ENCODE data around the gene SPA17.

SPA17 gene

DNA sequence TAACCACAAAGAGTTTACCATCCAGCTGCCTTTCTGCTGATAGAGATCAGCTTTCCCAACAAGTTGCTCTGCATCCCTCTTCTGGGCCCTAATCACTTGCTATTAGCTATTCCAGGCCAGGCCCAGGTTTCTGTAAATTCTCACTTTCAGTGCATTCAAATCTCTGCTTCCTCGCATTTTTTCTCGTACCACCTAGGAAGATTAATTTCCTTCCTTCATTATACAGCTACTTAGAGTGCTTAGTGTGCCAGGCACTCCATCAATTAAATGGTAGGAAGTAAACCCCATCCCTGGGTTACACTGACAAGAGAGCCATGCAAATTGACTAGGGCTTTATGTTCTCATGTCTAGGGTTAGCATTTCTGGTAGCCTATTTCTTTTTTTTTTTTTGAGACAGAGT lies 9.8 kb upstream of the SPA17 start:
- FAIRE-seq = no peak

GRCh38 chr11:124667601-124668000 lies 6.1 kb upstream of the SPA17 start:
- FAIRE-seq = no peak

GRCh38 chr11:124669193-124669592 lies 4.5 kb upstream of the SPA17 start:
- FAIRE-seq = no peak

- no peak for FAIRE-seq
These were observed 3.0 kb upstream of the SPA17 start for GRCh38 chr11:124670732-124671131.

- FAIRE-seq = no peak
These were observed 1.0 kb upstream of the SPA17 start for GRCh38 chr11:124672536-124673215.

GRCh38 chr11:124674168-124674517 lies 439 bp downstream of the SPA17 start:
- FAIRE-seq = no peak

GRCh38 chr11:124674571-124674970 lies 867 bp downstream of the SPA17 start:
- FAIRE-seq = no peak

DNA sequence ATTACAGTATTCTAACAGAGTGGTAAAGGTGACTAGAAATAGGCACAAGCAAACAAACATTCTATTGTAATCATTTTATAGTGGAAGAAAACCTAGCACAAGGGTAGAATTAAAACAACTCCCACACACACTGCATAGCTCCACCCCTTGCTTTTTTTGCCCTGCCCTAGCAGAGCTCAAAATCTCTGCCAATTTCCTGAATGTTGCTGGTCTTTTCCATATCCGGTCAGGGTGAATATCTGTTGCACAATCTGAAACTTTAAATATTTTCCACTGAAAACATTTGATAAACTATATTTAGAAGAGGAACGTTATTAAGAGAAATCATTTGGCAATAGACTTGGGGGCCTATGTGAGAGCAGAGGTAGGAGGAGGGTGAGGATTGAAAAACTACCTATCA lies 2.7 kb downstream of the SPA17 start:
- no peak for FAIRE-seq

- FAIRE-seq = no peak
These were observed 4.7 kb downstream of the SPA17 start for GRCh38 chr11:124678416-124678815.

DNA sequence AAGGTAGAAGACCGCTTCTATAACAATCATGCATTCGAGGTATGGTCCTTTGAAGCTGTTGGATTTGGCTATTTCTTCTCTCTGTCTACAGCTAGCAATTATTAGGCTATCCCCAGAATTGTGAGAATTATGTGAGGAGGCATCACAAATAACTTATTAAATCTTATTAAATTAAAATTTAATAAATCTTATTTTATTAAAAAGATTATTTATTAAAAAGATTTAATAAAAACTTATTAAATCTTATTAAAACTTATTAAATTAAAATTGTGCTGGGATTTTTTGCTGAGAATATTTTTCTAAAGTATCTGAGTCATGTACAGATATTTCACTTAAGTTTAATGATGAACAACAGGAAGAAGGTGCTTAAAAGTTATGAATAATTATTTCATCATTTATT lies 7.7 kb downstream of the SPA17 start:
- FAIRE-seq = peak; percentile 41

GRCh38 chr11:124682443-124682842 lies 8.7 kb downstream of the SPA17 start:
- no peak for FAIRE-seq

GRCh38 chr11:124693142-124693541 lies 19.4 kb downstream of the SPA17 start:
- FAIRE-seq = no peak

DNA sequence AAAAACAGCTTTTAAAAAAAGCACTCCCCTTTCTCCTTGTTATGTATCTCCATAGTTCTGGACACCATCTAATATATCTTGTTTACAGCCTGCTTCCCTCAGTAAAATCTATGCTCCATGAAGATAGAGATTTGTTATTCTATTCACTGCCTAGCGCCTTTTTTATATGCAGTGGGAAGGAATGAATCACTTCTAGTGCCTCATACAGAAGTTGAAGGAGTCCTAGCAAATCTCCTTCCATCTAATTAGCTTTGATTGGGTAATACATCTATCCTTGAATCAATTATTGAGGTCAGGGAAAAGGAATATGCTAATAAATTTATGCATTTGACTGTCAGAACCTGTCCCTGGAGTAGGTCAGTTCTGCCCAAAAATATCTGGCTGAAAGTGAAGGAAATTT lies 25.8 kb downstream of the SPA17 start:
- FAIRE-seq = no peak

DNA sequence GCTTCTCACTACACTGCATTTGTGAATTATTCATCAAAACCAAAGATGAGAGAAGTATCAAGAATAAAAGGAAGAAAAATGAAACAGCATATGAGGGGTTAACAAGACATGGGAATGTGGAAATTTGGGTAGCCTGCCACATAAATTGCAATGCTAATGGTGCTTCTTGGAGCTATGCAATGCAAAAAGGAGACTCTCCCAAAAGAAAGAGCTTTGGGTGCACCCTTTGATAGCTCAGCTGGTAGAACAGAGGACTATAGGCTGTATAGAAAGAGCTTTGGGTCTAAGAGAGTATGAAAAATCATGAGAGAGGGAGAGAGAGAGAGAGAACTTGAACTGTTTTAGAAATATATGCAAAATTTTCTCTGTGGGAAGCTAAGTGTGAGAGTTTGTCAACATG lies 26.3 kb downstream of the SPA17 start:
- FAIRE-seq = no peak

GRCh38 chr11:124707829-124708228 lies 34.1 kb downstream of the SPA17 start:
- FAIRE-seq = no peak

- FAIRE-seq = no peak
These were observed 38.7 kb downstream of the SPA17 start for GRCh38 chr11:124712392-124712791.

DNA sequence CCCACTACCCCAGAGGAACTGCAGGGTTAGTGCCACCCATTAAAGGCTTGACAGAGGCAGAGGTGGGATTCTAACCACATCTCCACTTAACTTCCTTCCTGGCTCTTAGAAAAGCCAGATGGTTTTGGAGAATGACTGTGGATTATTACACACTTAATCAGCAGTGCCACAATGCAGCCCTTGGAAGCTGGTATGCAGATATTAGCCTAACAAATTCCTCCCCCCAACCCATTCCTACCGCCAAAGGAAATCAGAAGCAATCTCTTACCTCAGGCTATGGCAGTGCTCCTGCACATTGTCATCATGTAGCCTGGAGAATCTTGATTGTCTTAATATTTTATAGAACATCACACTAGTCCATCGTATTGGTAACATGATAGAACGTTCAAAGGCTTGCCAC lies 42.9 kb downstream of the SPA17 start:
- FAIRE-seq = no peak

DNA sequence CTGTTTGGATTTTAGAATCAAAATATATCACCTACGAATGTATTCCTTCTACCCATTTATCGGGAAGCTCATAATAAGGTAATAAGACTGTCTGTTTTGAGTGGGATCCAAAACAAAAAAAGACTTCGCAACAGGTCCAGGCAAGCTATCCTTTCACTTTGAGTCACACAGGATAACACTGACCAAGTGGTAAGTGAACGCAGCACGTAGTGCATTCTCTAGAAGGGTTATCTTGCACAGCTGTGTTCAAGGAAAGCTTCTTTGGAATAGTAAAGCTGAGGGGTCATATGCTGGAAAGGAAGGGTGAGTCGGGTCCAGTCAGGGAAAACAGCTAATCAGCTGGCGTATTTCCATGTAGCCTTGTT lies 43.7 kb downstream of the SPA17 start:
- FAIRE-seq = no peak

- FAIRE-seq = no peak
These were observed 44.3 kb downstream of the SPA17 start for GRCh38 chr11:124717786-124718651.

GRCh38 chr11:124718801-124719200 lies 45.1 kb downstream of the SPA17 start:
- no peak for FAIRE-seq

DNA sequence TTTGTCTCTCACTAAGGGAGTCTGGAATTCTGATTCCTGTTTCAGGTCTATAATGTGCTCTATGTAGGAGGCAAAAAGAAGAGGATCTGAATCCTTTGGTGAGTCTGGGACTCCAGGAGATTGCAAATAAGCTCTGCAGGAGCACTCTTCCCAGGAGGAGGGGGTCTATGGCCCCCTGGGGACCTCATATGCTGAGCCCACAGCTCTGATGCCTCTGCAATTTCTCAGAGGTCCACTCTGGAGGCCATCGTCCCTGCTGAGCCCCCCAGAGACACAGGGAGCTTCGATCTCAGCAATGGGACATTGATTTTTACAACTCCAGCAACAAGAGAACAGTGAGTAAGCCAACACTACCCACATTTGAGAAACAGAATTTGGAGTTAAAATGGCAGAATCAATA lies 45.8 kb downstream of the SPA17 start:
- FAIRE-seq = no peak

DNA sequence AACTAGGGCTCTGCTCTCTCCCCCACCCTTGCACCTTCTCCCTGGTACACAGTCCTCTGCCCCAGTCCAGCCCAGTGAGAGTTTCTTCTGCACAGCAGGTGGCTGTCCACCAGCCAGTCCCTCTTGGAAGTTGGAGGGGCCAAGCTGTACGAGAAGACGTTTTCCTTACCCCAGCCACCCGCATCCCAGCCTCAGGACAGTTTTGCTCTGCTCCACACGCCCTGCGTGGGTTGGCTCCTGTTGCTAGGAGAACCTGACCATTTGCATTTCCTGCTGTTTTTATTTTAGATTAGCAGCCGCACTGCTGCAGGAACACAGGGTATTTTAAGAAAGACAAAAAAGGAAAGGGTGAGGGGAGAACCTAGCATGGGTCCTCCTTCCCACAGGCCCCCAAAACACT lies 48.5 kb downstream of the SPA17 start:
- no peak for FAIRE-seq

- no peak for FAIRE-seq
These were observed 51.4 kb downstream of the SPA17 start for GRCh38 chr11:124724979-124725718.

- FAIRE-seq = no peak
These were observed 52.0 kb downstream of the SPA17 start for GRCh38 chr11:124725719-124726105.

Data from TTC549 (cell line).